GM11168 (cell line): Measurements from ENCODE around the gene HOXC10.

Source experiments
- in situ Hi-C: fragments of 300-500 bp; cut with MboI; formaldehyde crosslinking; loops from one replicate; pipeline ENCODE4 v1.12.0; 2022; ENCODE audit warnings: low sequenced_read_pairs; ENCODE audit not compliant: unreplicated experiment

HOXC10 gene

GRCh38 chr12:54036620-54037359, 51.8 kb downstream of the HOXC10 start:
- in situ Hi-C loops: no loop called here

GRCh38 chr12:54037360-54038283, 52.7 kb downstream of the HOXC10 start:
- in situ Hi-C loops: no loop called here

GRCh38 chr12:54038284-54038870, 53.4 kb downstream of the HOXC10 start:
- in situ Hi-C loops: no loop called here

- in situ Hi-C loops: no loop called here
These were observed 54.0 kb downstream of the HOXC10 start for GRCh38 chr12:54038871-54039414.

- in situ Hi-C loops: no loop called here
These were observed 54.6 kb downstream of the HOXC10 start for GRCh38 chr12:54039417-54040147.
